KOPT-K1 (cell line): ENCODE results near the gene LIPC.

Source experiments
- H3K27ac ChIP-seq: fragments of 200-600 bp; sonication (generic); 2 replicates; pipeline ENCODE4 v1.5.1; 2016; ENCODE audit warnings: antibody characterized with exemption, mild to moderate bottlenecking, low read depth, low read length; ENCODE audit not compliant: poor library complexity, severe bottlenecking
- H3K36me3 ChIP-seq: fragments of 200-600 bp; sonication (generic); 2 replicates; pipeline ENCODE4 v1.5.1; 2017; ENCODE audit warnings: antibody characterized with exemption, mild to moderate bottlenecking, low read length, moderate library complexity; ENCODE audit not compliant: insufficient read depth
- H3K9me3 ChIP-seq: fragments of 200-600 bp; sonication (generic); 2 replicates; pipeline ENCODE4 v1.5.1; 2017; ENCODE audit warnings: antibody characterized with exemption, low read length, mild to moderate bottlenecking; ENCODE audit not compliant: insufficient read depth, poor library complexity, severe bottlenecking

LIPC gene

DNA sequence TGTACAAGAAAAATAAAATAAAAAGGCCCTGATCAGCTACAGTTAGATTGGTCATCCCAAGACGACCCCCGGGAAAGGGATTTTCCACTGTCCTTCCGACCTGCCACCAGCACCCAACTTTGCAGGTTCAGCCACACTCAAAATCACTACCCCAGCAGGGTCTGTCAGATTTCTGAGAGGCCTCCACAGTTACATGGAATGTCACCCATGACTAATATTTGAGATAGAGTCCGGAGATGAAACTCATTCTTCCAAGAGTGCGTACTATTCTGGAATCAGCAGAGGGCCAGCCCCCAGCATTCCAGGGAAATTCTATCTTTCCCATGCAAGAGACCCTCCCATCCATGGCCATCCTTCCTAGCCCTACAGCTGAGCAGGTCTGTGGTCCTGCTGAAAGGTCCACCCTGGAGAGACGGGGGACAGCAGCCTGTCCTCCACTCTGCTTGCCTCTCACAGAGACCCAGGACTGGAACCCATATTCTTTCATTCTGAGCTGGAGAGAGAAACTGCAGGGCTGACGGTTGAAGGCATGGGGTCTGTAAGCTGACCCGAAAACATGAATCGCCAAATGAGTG is 5.8 kb downstream of the LIPC start:
- Histone ChIP-seq H3K27ac (no peak overlapping the region), H3K9me3 (no peaks in the 10 kb centered on the region)

DNA sequence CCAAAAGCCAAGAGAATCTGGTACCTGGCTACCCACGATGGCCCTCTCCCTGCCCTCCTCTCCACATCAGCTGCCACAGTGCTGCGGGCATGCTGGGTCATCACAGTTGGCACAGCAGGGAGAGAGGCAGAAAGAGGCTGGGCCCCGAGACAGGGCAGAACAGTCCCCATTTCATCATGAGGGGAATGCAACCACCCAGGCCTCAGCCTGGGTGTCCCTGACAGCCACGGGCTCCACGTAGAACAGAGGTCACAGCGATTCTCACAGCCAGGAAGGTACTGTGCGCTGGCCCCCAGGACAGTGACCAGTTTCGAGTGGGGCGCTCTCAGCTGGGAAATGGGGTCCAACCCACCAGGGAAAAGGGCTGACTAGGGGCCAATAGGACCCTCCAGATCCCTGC is 6.3 kb downstream of the LIPC start:
- H3K27ac ChIP-seq: no peak overlapping the region
- H3K36me3 ChIP-seq: no peaks in the 10 kb centered on the region
- H3K9me3 ChIP-seq: no peaks in the 10 kb centered on the region

More for the DNA sequence above, 5.8 kb downstream of the LIPC start:
- H3K36me3 ChIP-seq: no peaks in the 10 kb centered on the region

DNA sequence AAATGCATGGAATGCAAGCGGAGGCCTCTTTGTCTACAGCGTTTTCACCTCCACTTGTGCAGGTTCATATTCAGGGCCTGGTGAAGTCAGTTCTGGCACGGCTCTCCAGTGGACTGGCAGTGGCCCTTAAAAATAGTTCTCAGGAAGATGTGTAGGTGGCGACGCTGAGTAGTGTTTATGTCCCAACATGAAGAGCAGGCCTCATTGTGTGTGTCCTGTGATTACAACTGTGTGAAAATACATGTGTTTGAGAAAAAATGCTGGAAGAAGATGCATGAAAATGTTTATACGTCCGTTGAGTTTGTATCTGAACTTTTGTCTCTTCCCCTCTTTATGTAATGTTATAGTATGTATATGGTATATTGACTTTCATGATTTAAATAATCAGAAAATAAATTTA is 7.2 kb downstream of the LIPC start:
- Histone ChIP-seq H3K9me3 (no peaks in the 10 kb centered on the region), H3K27ac (no peak overlapping the region), H3K36me3 (no peaks in the 10 kb centered on the region)

DNA sequence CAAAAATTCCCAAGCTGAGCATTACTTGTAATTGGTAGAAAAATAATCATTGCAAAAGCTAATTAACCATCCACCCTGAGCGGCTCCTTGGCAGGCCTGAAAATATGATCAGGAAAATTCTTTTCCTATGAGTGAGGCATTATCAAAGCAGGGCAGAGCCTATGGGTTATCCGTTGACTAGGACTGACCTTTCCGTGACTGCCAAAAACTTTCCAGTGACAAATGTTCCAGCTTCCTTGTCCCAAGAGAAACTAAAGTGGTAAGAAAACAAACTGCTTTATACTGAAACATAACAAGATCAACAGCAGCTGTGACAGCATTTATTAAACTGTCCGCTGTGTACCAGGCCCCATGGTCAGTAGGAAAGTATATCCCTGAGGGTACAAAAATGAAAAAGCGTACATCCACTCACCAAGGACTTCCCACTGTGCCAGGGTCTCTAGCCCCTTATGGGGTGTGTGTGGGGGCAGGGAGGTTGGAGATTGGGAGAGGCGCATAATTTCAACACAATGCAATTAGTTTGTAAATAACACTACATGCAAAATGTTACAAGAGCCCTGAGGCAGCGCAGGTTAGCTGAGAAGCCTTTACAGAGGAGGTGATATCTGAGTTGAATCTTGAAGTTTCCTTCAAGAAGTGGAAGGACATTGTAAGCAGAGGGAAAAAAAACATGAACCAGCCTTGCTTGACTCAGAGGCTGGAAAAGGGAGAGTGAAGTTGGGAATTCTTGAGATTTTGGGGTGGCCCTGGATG is 8.5 kb downstream of the LIPC start:
- Histone ChIP-seq H3K36me3 (no peaks in the 10 kb centered on the region), H3K9me3 (no peaks in the 10 kb centered on the region), H3K27ac (peak overlapping the region; percentile 9)

DNA sequence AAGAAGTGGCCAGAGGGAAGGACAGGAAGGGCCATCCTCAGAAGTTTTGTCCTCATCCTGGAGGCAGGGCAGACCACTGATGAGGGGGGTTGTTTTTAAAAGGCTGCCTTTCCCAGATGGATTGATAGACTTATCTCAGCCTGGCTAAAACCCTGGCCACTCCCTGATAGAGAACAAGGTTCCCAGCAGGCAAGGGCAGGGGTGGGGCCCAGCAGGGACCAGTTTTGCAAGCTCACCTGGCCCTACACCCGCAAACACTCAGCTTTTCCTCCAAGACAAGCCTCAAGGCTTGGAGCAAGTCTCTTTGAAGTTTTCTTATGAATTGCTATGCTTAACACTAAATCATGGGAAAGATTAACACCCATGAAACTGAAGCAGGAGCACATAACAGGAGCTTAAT is 9.1 kb downstream of the LIPC start:
- Histone ChIP-seq H3K9me3 (no peaks in the 10 kb centered on the region), H3K27ac (no peak overlapping the region), H3K36me3 (no peaks in the 10 kb centered on the region)

DNA sequence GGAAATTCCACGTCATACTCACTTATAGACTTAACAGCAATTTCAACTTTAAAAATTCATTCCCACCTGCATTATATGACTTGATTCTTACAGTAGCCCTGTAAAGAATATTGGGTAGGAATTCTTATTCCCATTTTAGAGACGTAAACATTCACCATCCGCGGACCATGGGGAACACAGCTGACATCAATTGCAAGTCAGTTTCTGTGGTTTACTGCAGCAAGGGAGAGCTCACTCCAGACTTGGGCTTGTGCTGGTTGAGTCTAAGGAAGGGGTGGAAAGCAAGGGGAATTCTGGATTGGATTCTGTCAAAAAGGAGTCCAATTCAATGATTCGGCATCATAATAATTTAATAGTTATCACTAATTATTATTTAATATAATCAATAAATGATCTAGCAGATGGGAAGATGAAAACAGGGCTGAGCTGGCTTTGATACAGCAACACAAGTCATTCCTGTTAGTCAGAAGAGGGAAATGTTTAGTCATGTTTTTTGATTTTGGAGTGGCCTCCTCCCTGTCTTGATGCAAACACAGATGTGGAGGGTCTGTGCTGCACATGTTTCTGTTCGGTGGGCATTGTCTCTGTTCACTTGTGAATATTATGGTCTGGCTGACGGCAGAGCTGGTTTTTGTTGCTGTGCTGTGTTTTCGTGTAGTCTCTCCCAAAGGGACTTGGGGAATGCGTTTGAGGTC is 9.7 kb downstream of the LIPC start:
- H3K27ac ChIP-seq: no peak overlapping the region
- no peaks in the 10 kb centered on the region for H3K36me3 ChIP-seq
- H3K9me3 ChIP-seq: no peaks in the 10 kb centered on the region

DNA sequence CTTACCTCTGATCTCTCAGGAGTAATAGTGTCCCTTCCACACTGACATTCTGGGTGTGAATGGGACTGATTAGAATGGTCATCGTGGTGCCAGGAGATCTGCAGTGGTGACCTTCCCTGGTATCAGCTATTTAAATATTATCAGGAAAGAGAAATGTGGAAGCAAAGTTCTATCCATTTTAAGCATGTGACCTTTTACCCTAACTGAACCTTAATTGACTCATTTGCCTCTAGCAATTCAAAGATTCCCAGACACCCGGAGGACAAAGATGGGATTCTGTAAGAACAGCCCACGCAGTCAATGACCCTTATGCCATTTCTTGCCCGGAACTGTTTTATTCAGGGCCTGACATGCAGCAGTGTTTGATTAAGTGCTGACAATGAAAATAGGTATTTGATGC is 10.3 kb downstream of the LIPC start:
- Histone ChIP-seq H3K36me3 (no peaks in the 10 kb centered on the region), H3K27ac (no peak overlapping the region), H3K9me3 (no peaks in the 10 kb centered on the region)

DNA sequence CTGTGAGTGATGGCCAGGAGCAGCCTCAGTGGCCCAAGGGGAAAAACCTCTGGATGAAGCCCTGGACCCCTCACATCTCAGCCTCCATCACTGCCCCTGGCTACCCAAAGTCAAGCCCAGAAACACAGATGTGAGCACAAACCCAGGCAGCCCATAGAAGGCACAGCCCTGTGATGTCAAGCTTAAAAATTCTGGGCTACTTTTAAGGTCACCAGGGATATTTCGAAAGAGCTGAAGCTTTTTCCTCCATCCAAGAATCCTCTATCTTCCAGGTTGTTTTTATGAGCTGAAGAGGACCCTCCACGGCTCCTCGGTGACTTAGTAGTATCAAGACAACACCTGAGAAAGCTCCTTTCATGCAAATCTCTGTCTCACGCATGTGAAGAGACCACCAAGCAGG is 11.5 kb downstream of the LIPC start:
- Histone ChIP-seq H3K9me3 (no peaks in the 10 kb centered on the region), H3K27ac (no peak overlapping the region), H3K36me3 (no peaks in the 10 kb centered on the region)

DNA sequence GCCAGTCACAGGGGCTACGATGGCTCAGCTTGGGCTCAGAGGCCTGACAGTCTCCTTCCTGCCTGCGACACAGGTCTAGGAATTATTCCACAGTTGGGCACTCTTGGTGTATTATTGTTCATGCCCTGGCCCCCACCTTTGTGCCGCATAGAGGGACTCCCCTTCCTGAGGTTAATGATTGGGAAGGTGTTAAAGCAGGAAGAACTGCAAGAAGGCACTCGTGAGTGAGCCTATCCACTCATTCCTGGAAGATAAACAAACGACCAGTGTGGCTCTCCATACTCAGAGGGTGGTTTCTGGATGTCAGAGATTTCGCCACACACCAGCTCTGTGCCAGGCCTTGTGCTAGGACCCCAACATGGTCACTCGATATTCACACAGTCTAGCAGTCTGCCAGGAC is 12.3 kb downstream of the LIPC start:
- Histone ChIP-seq H3K9me3 (no peaks in the 10 kb centered on the region), H3K27ac (no peak overlapping the region), H3K36me3 (no peaks in the 10 kb centered on the region)

DNA sequence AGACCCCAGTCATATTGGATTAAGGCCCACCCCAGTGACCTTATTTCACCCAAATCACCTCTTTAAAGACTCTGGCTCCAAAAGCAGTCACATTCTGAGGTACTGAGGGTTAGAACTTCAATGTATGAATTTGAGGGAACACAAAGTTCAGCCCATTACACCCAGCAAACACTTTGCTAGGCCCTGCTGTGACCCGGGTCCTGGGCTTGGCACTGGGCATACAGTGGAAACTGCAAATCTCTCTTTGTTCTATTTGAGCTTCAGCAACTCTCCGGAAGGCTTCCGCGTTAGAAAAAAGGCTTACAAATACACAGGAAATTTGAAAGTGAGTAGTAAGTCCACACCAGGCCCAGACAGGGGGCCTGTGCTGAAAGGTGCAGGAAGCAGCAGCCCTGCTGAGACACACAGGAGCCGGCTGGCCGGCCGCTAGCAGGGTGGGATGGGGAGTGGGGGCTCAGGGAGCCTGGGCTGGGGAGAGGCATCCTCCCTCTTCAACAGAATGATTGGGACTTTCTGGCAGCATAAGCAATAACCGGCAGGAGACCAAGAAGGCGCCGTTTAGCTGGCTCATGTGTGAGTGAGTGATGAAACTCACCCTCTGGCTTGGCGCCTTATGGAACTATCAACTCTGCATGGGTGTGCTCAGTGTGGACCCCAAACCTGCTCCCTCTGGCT is 13.0 kb downstream of the LIPC start:
- Histone ChIP-seq H3K36me3 (no peaks in the 10 kb centered on the region), H3K9me3 (no peaks in the 10 kb centered on the region), H3K27ac (no peak overlapping the region)

DNA sequence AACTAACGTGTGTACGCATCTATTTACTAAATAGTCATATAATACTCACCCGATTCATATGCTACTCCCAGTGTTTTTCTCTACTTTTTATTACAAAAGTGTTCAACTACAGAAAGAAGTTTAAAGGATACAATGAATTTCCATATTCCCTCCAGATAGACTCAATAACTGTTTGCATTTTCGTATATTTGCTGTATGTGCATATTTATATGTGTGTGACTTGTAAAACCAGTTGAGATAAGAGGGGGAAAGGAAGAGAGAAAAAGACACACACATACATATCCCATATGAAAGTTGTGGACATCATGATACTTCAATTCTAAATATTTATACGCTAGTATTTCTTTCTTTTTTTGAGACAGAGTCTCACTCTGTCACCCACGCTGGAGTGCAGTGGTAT is 14.1 kb downstream of the LIPC start:
- Histone ChIP-seq H3K9me3 (no peaks in the 10 kb centered on the region), H3K36me3 (no peaks in the 10 kb centered on the region), H3K27ac (no peak overlapping the region)

DNA sequence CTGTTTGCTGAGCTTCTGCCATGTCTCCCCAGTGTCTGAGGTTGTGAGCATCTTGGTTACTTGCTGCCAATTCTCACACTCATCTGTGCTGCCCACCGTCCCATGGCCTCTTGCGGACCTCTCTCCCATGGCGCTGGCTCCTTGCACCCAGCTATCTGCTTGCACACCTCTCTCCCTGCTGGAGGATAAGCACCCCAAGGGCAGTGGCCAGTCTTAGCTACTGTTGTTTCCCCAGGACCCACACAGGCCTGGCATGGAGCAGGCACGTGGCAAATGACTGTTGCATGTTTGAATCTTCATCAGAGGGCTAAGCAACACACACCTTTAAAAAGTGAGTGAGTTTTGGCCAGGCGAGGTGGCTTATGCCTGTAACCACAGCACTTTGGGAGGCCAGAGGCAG is 14.7 kb downstream of the LIPC start:
- Histone ChIP-seq H3K9me3 (no peaks in the 10 kb centered on the region), H3K27ac (no peak overlapping the region), H3K36me3 (no peaks in the 10 kb centered on the region)

DNA sequence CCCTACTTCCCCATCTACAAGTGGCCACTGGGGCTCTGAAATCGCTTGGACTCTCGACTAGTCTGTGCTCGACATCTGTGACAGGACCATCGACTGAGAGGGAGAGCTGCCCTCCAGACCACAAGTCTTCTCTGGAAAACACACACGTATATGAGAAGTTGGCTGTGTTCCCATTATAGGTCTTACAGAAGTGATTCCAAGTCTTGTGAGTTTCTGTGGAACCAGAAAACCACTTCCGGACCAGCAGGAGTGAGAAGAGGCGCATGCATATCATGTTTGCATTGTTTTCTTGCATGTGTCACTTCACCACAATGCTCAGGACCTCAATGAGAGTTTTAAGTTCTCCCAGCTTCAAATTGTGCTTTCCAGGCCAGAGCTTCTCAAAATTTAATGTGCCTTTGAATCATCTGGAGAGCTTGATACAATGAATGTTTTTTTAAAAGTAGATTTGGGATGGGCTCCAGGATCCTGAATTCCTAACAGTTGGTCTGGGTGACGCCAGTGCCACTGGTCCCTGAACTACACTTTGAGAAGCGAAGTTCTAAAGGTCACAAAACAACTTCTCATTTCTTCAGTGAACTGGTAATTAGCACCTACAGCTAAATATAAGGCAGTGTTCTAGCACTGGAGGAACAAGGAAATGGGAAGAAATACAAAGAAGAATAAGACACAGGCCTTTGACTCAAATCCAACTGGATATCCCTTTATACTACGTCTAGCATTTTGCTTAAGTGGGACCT is 15.7 kb downstream of the LIPC start:
- Histone ChIP-seq H3K9me3 (no peaks in the 10 kb centered on the region), H3K27ac (no peak overlapping the region), H3K36me3 (no peaks in the 10 kb centered on the region)

DNA sequence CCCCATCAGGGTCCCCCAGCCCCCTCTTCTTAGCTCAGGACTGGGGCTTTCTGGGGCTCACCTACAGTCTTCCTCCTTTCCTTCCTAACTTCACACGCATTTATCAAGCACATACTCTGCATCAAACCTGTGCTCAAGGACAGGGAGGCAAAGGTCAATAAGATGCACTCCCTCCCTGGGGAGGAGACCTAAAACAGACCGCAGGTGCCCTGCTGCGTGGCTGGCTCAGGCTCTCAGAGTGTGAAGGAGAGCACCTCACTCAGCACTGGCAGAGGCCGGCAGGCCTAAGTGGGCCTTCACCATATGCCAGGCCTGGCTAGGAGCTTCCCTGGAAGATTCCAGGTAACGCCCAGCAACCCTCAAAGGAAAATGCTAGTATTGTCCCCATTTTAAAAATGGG is 16.5 kb downstream of the LIPC start:
- H3K27ac ChIP-seq: no peak overlapping the region
- H3K9me3 ChIP-seq: no peaks in the 10 kb centered on the region
- no peaks in the 10 kb centered on the region for H3K36me3 ChIP-seq

DNA sequence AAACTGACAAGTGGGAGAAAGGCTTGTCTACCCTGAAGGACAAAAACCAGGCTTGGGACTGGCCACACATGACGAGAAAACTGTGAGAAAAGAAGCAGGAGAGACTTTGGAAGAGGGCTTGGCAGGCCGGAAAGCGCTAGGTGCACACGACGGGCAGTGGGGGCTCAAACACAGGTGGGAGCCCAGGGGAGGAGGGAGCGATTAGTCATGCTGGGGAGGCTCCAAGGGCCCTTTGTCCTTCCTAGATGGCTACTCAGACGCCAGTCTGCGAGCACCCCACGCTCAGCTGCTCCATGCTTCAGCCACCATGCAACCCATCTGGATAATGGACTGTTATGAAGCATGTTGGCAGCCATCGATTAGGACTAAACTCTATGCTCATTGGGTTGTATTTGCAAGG is 17.1 kb downstream of the LIPC start:
- Histone ChIP-seq H3K36me3 (no peaks in the 10 kb centered on the region), H3K27ac (no peak overlapping the region), H3K9me3 (no peaks in the 10 kb centered on the region)
